CD1c-positive myeloid dendritic cell (primary cell): ENCODE measurements around the gene DRAP1.
"Not testable (repeated sequence)": the region's sequence is repeated elsewhere in the genome, so short reads cannot be mapped to it uniquely, and the experiment has no call there.

Experiments used
- DNase-seq: peaks from one replicate; pipeline ENCODE4 v3.0.0-alpha.2; 2016; ENCODE audit errors: extremely low spot score

The DRAP1 gene

DNA sequence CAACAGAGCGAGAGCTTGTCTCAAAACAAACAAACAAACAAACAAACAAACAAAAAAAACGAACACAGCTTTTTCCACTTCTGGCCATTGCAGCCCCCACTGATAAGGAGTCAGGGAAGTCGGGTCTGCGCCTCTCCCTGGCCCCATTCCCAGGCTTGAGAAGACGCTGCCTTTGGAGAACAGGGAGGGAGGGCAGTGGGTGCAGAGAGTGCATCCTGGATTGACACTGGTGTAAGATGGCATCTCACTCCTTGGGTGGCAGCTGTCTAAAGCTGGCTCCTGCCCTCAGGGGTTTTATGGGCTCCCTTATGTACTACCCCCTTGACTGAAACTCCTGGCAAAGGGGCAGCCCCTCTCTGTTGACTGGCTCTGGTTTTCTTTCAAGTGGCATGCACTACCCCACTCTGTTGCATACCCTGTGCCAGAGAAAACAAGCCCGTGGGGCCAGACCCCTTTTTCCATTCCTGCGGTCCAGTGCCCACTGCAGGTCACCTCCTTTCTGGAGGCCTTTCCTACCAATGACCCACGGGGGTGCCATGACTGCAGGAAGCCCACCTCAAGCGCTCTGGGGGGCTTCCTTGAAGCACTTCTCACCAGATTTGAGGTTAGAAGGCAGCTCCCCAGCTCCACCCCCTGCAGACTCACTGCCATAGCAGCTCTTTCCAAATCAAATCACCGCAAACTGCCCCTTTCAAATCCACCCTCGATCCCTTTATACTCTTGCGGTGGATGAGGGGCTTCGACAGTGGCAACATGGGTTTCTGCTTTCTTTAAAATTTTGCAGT lies 12.7 kb downstream of the DRAP1 start:
- DNase-seq, result no peak

DNA sequence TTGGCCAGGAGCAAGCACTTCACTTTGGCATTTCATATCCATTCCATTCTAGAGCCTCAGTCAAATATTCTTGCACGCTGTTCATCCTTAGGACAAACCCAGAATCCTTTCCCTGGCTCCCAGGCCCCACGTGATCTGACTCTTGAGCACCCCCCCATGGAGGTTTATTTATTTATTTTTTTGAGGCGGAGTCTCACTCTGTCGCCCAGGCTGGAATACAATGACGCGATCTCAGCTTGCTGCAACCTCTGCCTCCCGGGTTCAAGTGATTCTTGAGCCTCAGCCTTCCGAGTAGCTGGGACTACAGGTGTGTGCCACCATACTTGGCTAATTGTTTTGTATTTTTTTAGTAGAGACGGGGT lies 13.3 kb downstream of the DRAP1 start:
- peak; percentile 30 for DNase-seq

DNA sequence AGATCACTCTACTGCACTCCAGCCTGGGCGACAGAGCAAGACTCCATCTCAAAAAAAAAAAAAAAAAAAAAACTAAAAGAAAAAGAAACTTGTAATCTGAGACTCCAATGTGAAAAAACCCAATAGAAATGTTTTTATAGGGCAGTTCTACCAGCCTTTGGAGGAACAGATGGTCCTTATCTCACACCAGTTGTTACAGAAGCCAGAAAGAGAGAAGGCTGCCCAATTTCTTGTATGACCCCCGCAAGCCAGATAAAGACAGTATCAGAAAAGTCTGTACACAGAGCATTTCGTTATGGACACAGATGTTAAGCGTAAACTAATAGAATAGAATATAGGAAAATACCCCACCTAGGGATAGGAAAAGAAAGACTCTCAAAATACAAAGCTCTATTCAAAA lies 14.8 kb downstream of the DRAP1 start:
- no peak for DNase-seq

DNA sequence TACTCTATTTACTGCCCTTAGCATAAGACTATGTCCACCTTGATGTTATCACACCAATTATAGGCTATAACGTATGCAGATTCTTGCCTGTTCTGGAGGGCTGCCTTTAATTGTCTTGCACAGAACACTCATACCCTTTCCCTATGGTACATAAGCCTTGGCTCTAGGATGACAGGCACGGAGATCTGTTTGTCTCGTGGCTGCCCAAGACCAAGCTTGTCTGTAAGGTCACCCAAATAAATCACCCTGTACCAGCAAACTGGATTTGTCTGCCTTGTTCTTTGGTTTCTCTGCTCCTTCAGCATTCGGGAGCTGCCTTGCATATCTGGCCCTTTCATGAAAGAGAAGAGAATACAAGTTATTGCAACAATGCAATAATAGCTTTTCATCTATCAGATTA lies 18.5 kb downstream of the DRAP1 start:
- no peak for DNase-seq

DNA sequence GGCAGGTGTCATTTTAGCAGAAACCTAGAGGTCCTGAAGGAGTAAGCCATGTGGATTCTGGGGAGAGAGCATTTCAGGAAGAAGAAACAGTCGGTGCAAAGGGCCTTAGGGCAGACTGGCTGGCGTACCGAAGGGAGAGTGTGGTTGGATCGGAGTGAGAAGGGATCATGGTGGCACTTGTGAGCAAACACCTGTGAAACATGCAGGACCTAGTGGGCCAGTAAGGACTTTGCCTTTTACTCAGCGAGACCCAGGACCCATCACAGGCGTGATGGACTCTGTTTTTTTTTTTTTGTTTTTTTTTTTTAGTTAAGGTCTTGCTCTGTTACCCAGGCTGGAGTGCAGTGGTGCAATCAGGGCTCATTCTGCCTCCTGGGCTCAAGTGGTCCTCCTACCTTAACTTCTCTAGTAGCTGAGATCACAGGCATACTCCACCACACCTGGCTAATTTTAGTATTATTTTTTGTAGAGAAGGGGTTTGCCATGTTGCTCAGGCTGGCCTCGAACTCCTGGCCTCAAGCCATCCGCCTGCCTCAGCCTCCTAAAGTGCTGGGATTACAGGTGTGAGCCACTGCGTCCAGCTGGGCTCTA lies 22.6 kb downstream of the DRAP1 start:
- no peak for DNase-seq

DNA sequence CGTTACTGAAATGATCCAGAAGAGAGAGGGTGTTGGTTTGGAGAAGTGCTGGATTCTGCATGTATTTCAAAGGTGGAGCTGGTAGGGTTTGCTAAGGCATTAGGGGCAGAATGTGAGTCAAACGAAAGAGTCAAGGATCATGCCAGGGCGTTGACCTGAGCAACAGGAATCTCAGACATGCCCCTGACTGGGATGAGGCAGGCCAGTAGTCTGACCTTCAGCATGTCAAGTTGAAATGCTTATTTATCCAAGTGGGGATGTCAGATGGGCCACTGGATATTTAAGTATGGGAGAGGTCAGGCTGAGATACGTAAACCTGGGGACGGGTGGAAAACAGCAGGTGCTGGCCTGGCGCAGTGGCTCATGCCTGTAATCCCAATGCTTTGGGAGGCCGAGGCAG lies 23.3 kb downstream of the DRAP1 start:
- no peak for DNase-seq

DNA sequence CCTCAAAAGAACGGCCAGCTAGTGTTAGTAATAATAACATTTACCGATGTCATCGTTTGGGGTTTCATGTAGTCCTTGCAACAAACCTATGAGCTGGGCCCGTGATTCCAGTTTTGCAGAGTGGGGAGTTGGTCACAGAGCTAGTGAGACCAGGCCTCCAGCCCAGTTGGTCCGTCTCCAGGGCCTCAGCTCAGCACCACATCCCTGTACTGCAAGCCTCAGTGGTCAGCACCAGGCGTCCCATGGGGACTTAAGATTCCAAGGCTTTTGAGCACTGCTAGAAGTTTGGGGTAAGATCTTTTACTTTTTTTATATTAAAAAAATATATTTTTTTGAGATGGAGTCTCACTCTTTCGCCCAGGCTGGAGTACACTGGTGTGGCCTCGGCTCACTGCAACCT lies 25.0 kb downstream of the DRAP1 start:
- DNase-seq, result no peak

DNA sequence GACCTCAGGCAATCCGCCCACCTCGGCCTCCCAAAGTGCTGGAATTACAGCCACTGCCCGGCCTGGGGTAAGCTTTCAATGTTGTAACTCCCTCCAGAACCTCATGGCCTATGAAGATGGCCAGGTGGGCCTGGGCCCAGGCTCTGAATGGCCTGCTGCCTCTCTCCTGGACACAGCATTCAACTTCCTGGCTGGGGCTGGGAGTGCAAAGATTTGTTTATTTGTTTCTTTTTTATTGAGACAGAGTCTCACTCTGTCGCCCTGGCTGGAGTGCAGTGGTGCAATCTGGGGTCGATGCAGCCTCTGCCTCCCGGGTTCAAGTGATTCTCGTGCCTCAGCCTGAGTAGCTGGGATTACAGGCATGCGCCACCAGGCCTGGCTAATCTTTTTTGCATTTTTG lies 25.5 kb downstream of the DRAP1 start:
- DNase-seq, result no peak

DNA sequence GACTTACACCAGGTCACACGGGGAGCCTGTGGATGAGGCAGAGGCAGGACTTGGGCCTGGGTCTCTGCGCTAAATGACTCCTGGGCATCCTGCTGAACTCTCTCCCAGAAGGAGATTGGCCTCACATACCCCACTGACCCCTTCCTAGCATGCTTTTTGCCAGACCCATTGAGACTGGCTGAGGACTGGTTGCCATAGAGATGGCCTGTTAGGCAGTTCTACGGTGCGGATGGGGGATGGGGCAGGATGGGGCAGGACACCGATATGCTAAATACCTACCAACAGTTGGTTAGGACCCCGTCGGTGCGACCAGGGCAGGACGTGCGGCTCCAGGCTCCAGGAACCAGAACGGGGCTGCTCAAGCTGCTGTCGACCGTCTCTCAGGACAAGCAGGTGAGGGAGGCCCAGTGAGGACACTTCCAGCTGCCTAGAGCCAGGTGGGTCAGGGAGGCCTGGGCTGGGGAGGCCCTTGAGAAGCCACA lies 26.2 kb downstream of the DRAP1 start, which contains the start of gene TSGA10IP:
TSS of gene TSGA10IP (plus strand) at position 51 of the 482 bp plus-strand sequence. CDS start at position 247, 196 bp downstream.
- no peak for DNase-seq

DNA sequence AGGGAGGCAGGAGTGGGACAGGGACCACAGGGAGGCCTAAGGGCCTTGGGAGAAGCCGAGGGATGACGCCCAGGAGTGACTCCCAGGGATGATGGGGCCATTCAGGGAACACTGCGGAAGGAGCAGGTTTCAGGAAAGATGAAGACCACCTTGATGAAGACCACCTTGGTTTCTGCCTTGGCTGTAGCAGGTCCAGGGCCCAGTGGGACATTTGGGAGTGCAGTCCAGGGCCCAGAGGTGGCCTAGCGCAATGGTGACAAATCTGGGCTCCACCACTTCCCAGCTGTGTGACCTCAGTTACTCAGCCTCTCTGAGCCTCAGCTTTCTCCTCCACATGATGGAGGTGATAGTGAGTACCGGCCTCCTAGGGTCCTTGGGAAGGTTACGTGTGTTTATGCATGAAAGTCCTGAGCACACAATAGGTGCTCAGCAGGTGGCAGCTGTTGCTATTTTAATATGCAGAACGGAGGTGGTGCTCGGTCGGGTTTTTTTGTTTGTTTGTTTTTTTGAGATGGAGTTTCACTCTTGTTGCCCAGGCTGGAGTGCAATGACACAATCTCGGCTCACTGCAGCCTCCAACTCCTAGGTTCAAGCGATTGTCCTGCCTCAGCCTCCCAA lies 26.8 kb downstream of the DRAP1 start:
- DNase-seq, result no peak

DNA sequence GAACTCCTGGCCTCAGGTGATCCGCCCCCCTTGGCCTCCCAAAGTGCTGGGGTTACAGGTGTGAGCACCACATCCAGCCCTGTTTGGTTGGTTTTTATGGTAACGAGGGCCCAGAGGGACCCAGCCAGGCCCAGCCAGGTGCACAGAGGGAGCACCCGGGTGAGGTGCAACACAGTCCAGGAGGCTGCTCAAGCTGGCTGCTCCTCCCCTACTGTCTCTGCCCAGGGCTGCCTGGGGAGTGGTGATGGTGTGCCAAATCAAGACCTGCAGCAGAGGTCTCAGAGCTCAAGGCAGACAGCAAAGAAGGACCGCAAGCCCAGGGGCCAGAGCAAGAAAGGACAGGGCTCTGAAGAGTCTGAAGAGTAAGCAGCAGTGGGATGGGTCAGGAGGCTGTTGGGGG lies 27.4 kb downstream of the DRAP1 start:
- DNase-seq, result no peak

DNA sequence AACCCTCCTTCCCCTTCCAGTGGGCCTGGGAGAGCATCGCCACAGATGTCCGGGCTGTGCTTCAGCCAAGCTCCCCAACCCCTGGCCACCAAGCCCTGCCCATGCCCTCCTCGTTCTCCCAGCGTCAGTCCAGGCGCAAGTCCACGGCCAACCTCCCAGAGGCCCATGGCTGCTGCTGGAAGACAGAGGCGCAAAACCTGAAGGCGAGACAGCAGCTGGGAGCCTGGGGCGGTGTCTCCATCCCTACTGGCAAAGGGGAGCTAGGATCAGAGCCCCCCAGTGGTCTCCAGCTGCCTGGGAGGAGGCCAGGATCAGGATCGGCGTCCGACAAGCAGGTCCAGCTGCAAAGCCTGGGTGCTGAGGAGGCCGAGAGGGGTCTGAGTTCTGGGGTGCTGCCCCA lies 27.9 kb downstream of the DRAP1 start:
- no peak for DNase-seq

DNA sequence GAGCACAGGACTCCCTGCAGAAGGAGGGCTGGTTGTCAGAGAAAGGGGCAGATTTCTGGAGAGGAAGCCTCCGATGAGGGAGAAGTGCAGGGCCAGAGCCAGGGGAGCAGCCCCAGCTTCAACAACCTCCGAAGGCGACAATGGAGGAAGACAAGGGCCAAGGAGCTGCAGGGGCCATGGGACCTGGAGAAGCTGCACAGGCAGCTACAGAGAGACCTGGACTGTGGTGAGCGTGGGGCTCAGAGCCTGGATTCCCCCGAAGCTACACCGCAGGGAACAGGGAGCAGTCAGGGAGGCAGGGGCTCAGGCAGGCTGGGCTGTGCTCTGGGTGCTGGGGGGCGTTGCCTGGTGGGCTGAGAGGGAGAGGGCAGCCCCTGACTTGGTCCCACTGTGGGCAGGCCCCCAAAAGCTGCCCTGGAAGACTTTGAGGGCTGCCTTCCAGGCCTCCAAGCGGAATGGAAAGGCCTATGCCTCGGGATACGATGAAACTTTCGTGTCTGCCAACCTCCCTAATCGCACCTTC lies 28.4 kb downstream of the DRAP1 start:
- no peak for DNase-seq

DNA sequence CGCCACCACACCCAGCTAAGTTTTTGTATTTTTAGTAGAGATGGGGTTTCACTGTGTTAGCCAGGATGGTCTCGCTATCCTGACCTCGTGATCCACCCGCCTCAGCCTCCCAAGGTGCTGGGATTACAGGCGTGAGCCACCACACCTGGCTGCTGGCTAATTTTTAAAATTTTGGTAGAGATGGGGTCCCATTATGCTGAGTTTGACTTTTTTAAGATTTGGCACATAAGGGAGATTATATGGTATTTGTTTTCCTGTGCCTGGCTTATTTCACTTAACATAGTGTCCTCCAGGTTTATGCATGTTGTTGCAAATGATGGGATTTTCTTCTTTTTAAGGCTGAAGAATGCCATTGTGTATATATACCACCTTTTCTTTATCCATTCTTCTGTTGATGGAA lies 31.5 kb downstream of the DRAP1 start:
- not testable (repeated sequence) for DNase-seq

DNA sequence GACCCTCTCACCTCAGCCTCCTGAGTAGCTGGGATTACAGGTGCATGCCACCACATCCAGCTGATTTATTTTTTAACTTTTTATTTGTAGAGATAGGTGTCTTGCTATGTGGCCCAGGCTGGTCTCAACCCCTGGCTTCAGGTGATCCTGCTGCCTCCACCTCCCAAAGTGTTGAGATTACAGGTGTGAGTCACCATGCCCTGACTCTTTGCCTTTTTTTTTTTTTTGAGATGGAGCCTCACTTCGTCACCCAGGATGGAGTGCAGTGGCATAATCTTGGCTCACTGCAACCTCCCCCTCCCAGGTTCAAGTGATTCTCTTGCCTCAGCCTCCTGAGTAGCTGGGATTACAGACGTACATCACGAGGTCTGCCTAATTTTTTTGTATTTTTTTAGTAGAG lies 32.4 kb downstream of the DRAP1 start:
- DNase-seq, result not testable (repeated sequence)

DNA sequence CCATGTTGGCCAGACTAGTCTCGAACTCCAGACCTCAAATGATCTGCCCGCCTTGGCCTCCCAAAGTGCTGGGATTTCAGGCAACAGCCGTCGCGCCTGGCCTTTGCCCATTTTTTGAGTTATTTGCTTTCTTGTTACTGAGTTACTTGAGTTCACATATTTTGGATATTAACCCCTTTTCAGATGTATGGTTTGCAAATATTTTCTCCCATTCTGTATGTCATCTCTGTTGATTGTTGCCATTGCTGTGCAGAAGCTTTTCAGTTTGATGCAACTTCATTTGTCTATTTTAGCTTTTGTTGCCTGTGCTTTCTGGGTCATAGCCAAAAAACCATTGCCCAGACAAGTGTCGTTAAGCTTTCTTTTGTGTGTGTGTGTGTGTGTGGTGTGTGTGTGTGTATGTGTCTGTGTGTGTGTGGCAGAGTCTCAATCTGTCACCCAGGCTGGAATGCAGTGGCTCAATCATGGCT lies 32.9 kb downstream of the DRAP1 start:
- DNase-seq, result no peak

DNA sequence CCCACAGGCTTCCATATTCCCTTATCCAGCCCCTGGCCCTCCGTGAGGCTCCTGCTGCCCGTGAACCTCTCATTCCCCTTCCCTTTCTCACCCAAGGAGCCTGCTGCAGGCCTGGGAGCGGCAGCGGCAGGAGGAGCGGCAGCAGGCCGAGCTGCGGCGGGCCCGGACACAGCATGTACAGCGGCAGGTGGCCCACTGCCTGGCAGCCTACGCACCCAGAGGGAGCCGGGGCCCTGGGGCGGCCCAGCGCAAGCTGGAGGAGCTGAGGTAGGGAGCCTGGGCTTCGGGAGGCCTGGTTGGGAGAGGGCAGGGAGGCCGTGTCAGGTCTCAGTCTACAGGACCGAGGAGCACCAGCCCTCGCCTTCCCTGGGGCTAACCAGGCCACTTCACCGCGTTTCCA lies 34.2 kb downstream of the DRAP1 start:
- DNase-seq, result no peak

DNA sequence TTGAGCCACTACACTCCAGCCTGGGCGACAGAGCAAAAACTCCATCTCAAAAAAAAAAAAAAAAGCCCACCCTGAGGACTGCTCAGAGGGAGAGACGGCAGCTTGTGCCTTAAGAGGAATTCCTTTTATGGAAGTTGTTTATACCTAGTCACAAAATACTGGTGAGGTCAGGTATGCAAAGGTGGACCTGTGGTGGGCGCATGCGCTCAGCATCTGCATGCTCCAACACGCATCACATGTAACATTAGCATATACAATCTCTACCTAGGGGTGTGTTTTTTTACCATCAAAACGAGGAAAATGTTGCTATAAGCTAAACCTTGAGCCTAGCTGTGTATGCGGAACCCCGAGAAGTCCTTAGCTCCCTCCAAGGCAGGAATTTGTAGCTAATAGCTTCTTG lies 35.5 kb downstream of the DRAP1 start:
- no peak for DNase-seq

DNA sequence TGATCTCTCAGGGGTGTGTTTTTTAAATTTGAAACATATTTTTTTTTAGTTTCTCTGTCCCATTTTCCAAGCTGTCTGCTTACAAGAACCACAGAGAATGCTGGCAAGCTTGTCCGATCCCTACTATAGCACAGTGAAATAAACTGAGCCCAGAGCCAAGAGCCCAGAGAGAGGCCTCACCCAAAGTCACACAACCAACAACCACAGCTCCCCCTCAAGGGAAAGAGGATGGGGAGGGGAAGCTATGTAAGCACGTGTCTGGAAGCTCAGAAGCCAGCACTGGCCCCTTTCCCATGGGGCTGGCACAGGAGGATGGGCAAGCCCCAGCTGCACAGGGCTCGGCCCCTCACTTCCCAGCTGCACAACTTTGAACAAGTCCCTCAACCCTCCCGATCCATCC lies 39.1 kb downstream of the DRAP1 start:
- DNase-seq, result no peak

DNA sequence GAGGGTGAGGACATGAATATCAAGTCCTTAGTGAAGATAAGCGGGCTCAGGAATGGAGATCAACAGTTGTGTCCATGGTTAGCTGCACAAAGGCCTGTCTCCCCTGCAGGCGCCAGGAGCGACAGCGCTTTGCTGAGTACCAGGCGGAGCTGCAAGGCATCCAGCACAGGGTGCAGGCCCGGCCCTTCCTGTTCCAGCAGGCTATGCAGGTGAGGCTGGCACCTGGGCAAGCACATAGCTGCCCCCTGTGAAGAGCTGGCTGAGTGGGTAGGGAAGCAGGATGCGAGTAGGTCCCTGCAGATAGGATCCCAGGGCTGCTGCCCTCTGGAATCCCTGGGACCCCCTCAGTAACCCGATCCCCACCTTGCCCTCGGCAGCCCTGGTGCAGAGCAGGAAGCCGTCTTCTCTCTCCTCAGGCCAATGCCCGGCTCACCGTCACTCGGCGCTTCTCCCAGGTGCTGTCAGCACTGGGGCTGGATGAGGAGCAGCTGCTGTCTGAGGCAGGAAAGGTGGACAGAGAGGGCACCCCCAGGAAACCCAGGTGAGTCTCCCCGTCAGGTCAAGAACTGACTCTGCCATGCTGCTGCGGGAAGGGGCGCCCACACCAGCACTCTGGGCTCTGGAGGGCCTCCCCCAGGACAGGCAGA lies 39.7 kb downstream of the DRAP1 start:
- no peak for DNase-seq

DNA sequence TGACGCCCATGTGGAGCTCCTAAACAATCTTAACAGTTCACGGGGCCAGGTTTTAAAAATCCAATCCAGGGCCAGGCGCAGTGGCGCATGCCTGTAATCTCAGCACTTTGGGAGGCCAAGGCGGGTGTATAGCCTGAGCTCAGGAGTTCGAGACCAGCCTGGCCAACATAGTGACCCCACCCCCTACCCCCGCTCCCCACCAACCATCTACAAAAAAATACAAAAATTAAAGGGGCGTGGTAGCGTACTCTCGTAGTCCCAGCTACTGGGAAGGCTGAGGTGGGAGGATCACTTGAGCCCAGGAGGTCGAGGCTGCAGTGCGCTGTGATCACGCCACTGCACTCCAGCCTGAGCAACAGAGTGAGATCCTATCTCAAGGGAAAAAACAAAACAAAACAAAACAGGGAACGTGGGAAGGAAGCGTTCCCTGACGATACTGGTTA lies 41.6 kb downstream of the DRAP1 start:
- no peak for DNase-seq
